ENCODE data around the gene DBP.
A peak's percentile ranks its signal among the peaks of the same experiment; 100 is the strongest.
"Not testable (repeated sequence)": the region's sequence is repeated elsewhere in the genome, so short reads cannot be mapped to it uniquely, and the experiment has no call there.

DBP gene

DNA sequence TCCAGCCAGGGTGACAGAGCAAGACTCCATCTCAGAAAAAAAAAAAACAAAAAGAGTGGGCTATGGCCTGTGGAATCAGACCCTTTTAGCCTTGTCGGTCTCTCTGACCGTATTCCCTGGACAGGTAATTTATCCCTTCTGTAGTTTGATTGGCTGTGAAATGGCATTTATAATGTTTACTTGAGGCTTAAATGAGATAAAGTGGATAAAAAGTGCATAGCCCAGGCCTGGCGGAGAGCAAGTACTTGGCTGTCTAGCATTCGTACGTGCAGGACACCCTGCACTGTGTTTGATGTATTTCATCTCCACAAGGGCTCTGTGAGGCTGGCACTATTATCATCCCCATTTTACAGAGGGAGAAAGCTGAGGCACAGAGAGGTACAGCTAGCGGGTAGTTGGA lies 28.6 kb upstream of the DBP start:
- no peak for DNase-seq

DNA sequence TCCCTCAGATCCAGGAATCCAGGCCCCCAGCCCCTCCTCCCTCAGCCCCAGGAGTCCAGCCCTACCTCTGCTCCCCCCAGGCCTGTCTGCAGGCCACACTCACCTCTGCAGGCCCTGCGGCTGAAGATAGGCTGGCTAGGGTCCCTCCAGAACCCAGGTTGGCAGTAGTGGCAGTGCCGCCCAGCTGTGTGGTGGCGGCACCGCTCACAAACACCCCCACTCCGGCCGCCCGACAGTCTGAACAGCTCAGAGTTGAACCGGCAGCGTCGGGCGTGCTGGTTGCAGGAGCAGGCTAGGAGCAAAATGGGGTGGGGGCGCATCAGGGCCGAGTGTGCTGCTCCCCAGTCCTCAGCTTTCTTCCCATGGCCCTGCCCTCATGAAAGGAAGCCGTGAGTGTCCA lies 27.3 kb upstream of the DBP start:
- no peak for DNase-seq

- DNase-seq: no peak
These were observed 26.5 kb upstream of the DBP start for GRCh38 chr19:48663667-48664066.

- DNase-seq: no peak
These were observed 24.5 kb upstream of the DBP start for GRCh38 chr19:48661711-48662090.

DNA sequence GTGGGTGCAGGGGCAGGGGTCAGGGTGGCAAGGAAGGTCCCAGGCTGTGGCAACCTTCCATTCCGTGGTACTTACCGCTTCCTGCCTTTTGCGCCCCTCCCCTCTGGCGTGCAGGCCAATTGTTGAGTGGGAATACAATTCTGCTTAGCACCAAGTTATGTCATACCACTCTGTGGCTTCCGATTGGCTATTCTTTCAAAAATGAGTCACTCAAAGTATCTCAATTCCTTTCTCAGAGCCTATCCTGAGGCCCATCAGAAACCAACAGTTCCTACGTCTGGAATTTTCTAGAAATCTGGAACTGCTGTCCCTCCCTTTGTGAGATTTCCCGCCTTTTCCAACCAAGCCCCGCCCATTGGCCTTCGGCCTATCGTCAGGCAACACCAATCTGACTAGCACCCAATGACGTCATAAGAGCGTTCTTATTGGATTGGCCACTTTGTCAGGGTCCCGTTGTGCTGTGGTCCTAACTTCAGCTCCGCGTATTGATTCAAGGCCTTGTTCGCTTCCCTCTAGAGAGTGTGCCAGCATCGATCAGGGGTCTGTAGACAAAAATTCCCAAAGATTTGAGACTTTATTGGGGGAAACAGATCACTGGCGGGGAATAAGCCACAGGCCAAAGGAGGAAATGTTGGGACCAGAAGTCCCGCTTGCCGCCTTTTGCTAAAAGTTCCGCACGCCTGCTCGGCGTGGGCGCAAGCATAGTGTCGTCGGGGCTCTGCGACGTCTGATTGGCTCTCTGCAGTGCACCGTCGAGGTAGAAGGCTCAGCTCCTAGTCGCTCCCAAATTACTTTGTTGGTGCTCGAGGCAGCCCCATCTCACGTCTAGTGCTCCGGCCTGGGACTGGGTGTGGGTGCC lies 23.9 kb upstream of the DBP start:
- DNase-seq: peak; percentile 57

- DNase-seq: no peak
These were observed 22.6 kb upstream of the DBP start for GRCh38 chr19:48659768-48660167.

GRCh38 chr19:48658483-48658882 lies 21.3 kb upstream of the DBP start:
- no peak for DNase-seq

DNA sequence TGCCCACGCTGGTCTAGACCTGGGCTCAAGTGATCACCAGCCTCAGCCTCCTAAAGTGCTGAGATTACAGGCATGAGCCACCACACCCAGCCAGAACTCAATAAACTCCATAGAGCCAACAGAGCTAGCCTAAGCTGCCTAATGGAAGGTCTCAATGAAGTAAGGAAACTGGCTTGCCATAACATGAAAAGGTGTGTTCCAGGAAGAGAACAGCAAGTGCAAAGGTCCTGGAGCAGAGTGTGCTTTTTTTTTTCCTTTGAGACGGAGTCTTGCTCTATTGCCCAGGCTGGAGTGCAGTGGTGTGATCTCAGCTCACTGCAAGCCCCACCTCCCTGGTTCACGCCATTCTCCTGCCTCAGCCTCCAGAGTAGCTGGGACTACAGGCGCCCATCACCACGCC lies 20.6 kb upstream of the DBP start:
- DNase-seq: not testable (repeated sequence)

- no peak for DNase-seq
These were observed 19.8 kb upstream of the DBP start for GRCh38 chr19:48656840-48657474.

- no peak for DNase-seq
These were observed 17.3 kb upstream of the DBP start for GRCh38 chr19:48654299-48655059.

GRCh38 chr19:48651683-48652048 lies 14.5 kb upstream of the DBP start:
- no peak for DNase-seq

DNA sequence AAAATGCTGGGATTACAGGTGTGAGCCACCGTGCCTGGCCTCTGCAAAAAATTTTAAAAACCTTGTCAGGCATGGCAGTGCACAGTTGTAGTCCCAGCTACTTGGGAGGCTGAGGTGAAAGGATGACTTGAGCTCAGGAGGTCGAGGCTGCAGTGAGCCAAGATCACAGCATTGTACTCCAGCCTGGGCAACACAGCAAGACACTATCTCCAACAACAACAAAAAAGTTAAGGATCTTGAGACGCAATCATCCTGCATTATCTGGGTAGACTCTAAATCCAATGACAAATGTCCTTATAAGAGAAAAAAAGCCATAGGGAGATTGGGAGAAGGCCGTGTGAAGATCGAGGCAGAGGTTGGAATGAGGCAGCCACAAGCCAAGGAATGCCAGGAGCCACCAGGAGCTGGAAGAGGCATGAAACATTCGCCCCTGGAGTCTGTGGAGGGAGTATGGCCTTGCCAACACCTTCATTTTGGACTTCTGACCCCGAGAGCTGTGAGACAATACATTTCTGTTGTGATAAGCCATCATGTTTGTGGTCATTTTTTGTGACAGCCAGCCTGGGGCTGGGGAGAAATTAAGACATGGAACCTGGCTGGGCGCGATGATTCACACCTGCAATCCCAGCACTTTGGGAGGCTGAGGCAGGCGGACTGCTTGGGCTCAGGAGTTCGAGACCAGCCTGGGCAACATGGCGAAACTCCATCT lies 13.9 kb upstream of the DBP start:
- DNase-seq: no peak

GRCh38 chr19:48648134-48648533 lies 11.0 kb upstream of the DBP start:
- DNase-seq: no peak

GRCh38 chr19:48646722-48647216 lies 9.6 kb upstream of the DBP start:
- no peak for DNase-seq

- DNase-seq: peak; percentile 94
These were observed 9.0 kb upstream of the DBP start, which contains the start of gene CA11 for GRCh38 chr19:48646001-48646721. Gene CA11, minus strand, starts transcription at chr19:48646187. Its CDS starts 555 bp downstream, at chr19:48645632.

DNA sequence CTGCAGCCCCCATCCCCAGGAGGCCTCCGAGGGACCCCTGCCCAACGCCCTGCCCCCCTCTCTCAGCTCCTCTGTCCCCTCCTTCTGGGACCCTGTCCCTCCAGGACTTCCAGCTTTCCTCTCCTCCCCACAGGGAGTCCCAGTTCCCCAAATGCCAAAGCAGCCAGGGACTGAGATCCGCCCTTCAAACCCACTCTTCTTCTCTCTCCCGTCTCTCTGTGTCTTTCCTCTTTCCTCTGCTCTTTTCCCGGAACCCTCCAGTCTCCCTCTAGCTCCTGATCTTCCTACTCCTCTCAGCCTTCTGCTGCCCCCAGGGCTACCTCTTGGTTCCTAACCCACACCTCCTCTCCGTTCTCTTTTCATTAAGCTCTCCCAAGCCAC lies 8.4 kb upstream of the DBP start:
- DNase-seq: no peak

DNA sequence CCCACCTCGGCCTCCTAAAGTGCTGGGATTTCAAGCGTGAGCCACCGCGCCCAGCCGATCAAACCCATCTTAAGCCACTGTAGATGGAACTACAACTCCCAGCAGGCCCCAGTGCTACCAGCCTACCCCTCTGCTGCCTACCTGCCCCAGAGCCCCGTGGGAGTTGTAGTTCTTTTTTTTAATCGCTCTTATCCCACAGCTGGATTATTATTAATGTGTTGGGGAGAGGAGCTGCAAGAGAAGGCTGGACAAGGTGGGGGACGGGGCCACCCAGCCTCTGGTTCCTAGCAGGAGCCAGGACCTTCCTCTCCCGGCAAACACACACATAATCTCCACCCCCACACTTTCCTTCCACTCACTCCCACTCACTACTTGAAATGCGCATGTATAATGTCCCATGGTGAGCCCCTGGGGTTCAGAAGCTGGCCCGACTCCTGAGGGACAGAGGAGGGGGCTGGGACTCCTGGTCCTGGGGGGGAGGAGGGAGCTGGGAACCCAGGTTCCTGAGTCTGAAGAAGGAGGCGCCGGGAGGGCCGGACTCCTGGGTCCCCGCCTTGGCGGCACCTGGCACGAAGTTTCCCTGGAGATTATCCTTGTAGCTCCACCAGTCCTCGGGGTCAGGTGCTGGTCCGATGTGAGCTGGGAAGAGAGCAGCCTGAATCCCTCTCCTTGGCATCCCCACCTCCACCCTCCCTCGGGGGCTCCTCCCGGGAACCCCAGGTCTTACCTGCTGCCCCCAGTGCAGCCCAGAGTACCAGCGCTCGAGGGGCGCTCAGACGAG lies 7.8 kb upstream of the DBP start:
- peak; percentile 49 for DNase-seq

GRCh38 chr19:48644355-48644754 lies 7.2 kb upstream of the DBP start:
- DNase-seq: no peak

GRCh38 chr19:48642862-48643261 lies 5.7 kb upstream of the DBP start:
- no peak for DNase-seq

DNA sequence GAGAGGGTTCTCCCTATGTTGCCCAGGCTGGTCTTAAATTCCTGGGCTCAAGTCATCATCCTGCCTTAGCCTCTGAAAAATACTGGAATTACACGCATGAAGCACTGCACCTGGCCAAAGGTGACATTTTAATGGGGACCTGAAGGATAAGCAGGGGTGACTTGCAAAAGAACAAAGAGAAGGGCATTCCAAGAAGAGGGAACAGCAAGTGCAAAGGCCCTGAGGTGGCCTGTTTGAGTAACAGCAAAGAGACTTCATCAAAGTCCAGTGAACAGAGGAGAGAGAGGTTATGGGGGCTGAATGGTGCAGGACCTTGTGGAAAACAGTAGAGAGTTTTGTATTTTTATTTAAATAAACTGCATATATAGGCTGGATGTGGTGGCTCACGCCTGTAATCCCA lies 4.7 kb upstream of the DBP start:
- no peak for DNase-seq
